Stomach smooth muscle (tissue), 2 donors: Measurements from ENCODE around the gene CSH1.
"Not testable (repeated sequence)": the region's sequence is repeated elsewhere in the genome, so short reads cannot be mapped to it uniquely, and the experiment has no call there.

Experiments
- H3K27ac ChIP-seq: one replicate; pipeline ENCODE4 v1.7.0; 2013; ENCODE audit warnings: mild to moderate bottlenecking, low read length, inconsistent platforms
- H3K27me3 ChIP-seq, 2 donors: one replicate each; pipeline ENCODE4 v1.7.0; 2013; ENCODE audit warnings: low read length in 2 of 2; ENCODE audit not compliant: insufficient read depth in 2 of 2, control insufficient read depth in 1 of 2
- H3K36me3 ChIP-seq, 2 donors: one replicate each; pipeline ENCODE4 v1.7.0; 2013; ENCODE audit warnings: low read length in 2 of 2; ENCODE audit not compliant: control insufficient read depth in 2 of 2, insufficient read depth in 2 of 2
- H3K4me1 ChIP-seq: one replicate; pipeline ENCODE4 v1.7.0; 2013; ENCODE audit warnings: low read length; ENCODE audit not compliant: control insufficient read depth, insufficient read depth
- H3K4me3 ChIP-seq, 2 donors: one replicate each; pipeline ENCODE4 v1.7.0; 2013; ENCODE audit warnings: low read length in 2 of 2
- H3K9ac ChIP-seq, 2 donors: one replicate each; pipeline ENCODE4 v1.7.0; 2013; ENCODE audit warnings: low read length in 2 of 2, mild to moderate bottlenecking in 1 of 2
- H3K9me3 ChIP-seq, 2 donors: one replicate each; pipeline ENCODE4 v1.7.0; 2013; ENCODE audit warnings: low read length in 2 of 2; ENCODE audit not compliant: control insufficient read depth in 2 of 2
- donor health status: healthy.
- donor health status: Pancreatic carcinoma.

The CSH1 gene

GRCh38 chr17:63917206-63917605 is 20.8 kb upstream of the CSH1 start:
- not testable (repeated sequence) for H3K9me3 ChIP-seq, H3K4me1 ChIP-seq, H3K4me3 ChIP-seq, H3K9ac ChIP-seq, H3K27ac ChIP-seq, H3K36me3 ChIP-seq, H3K27me3 ChIP-seq

- H3K9ac ChIP-seq = peak overlapping the region in 1 of 2 donors; percentile 55
- H3K4me3 ChIP-seq = no peak overlapping the region
- no peaks in the 10 kb centered on the region for H3K4me1 ChIP-seq
- H3K27ac ChIP-seq = no peak overlapping the region
- H3K36me3 ChIP-seq = no peaks in the 10 kb centered on the region
- H3K9me3 ChIP-seq = no peaks in the 10 kb centered on the region
- peaks cover 2 to 3% of the 10 kb centered on the region in 2 donors for H3K27me3 ChIP-seq
These were observed 20.3 kb upstream of the CSH1 start for GRCh38 chr17:63916566-63917185.

- not testable (repeated sequence) for H3K4me3 ChIP-seq, H3K9me3 ChIP-seq, H3K36me3 ChIP-seq, H3K4me1 ChIP-seq, H3K27me3 ChIP-seq, H3K27ac ChIP-seq, H3K9ac ChIP-seq
These were observed 19.4 kb upstream of the CSH1 start for GRCh38 chr17:63915753-63916152.

- Histone ChIP-seq H3K9me3 (no peaks in the 10 kb centered on the region), H3K4me1 (no peaks in the 10 kb centered on the region), H3K27me3 (peaks cover 6 to 7% of the 10 kb centered on the region in 2 donors), H3K4me3 (no peak overlapping the region), H3K9ac (no peak overlapping the region), H3K36me3 (no peaks in the 10 kb centered on the region), H3K27ac (no peak overlapping the region)
These were observed 18.1 kb upstream of the CSH1 start for GRCh38 chr17:63914471-63914870.

- Histone ChIP-seq H3K9ac (no peak overlapping the region), H3K4me3 (no peak overlapping the region), H3K9me3 (no peaks in the 10 kb centered on the region), H3K36me3 (no peaks in the 10 kb centered on the region), H3K4me1 (no peaks in the 10 kb centered on the region), H3K27ac (no peak overlapping the region), H3K27me3 (peaks cover 4% of the 10 kb centered on the region in 2 donors)
These were observed 15.3 kb upstream of the CSH1 start for GRCh38 chr17:63911657-63912100.

GRCh38 chr17:63911041-63911635 is 14.8 kb upstream of the CSH1 start, which contains the start of gene CSHL1:
CSHL1 (minus strand) TSS chr17:63911258; CDS start chr17:63911196, 62 bp downstream.
- Histone ChIP-seq H3K4me3 (no peak within 1 kb of the TSS), H3K27me3 (peaks cover 4% of the 10 kb centered on the region in 2 donors), H3K36me3 (no peaks in the 10 kb centered on the region), H3K9ac (no peak within 1 kb of the TSS), H3K27ac (no peak within 1 kb of the TSS), H3K9me3 (no peaks in the 10 kb centered on the region), H3K4me1 (no peaks in the 10 kb centered on the region)

- no peaks in the 10 kb centered on the region for H3K36me3 ChIP-seq
- H3K4me1 ChIP-seq = no peaks in the 10 kb centered on the region
- peaks cover 4% of the 10 kb centered on the region in 2 donors for H3K27me3 ChIP-seq
- no peak overlapping the region for H3K27ac ChIP-seq
- H3K4me3 ChIP-seq = no peak overlapping the region
- H3K9me3 ChIP-seq = no peaks in the 10 kb centered on the region
- no peak overlapping the region for H3K9ac ChIP-seq
These were observed 13.7 kb upstream of the CSH1 start for GRCh38 chr17:63910096-63910495.

- not testable (repeated sequence) for H3K9ac ChIP-seq, H3K27me3 ChIP-seq, H3K9me3 ChIP-seq, H3K36me3 ChIP-seq, H3K4me3 ChIP-seq, H3K4me1 ChIP-seq, H3K27ac ChIP-seq
These were observed 13.2 kb upstream of the CSH1 start for GRCh38 chr17:63909586-63909985.

GRCh38 chr17:63907161-63907778 is 10.9 kb upstream of the CSH1 start:
- not testable (repeated sequence) for H3K27me3 ChIP-seq, H3K9me3 ChIP-seq, H3K4me3 ChIP-seq, H3K9ac ChIP-seq, H3K27ac ChIP-seq, H3K4me1 ChIP-seq, H3K36me3 ChIP-seq

- not testable (repeated sequence) for H3K4me1 ChIP-seq, H3K27ac ChIP-seq, H3K9me3 ChIP-seq, H3K4me3 ChIP-seq, H3K27me3 ChIP-seq, H3K36me3 ChIP-seq, H3K9ac ChIP-seq
These were observed 8.4 kb upstream of the CSH1 start for GRCh38 chr17:63904796-63905195.

- H3K27ac ChIP-seq, H3K4me3 ChIP-seq, H3K36me3 ChIP-seq, H3K9me3 ChIP-seq, H3K9ac ChIP-seq, H3K27me3 ChIP-seq, H3K4me1 ChIP-seq: not testable (repeated sequence)
These were observed 7.4 kb upstream of the CSH1 start for GRCh38 chr17:63903787-63904201.
